BLaER1 treated with 17β-estradiol and CSF1 and Interleukin-3, amounts not matched to agents 10 nM and 100 nM (cell line): ENCODE measurements around the gene WDR41.

ENCODE experiments used
- H3K27ac ChIP-seq, 11 experiments: shearing (Covaris generic); formaldehyde crosslinking; 2 replicates each; pipeline ENCODE4 v1.8.1; 2022
- H3K27me3 ChIP-seq, 11 experiments: shearing (Covaris generic); formaldehyde crosslinking; 2 replicates each; pipeline ENCODE4 v1.8.1; 2022
- H3K36me3 ChIP-seq, 11 experiments: shearing (Covaris generic); formaldehyde crosslinking; 2 replicates each; pipeline ENCODE4 v1.8.1; 2022
- H3K4me1 ChIP-seq, 10 experiments: shearing (Covaris generic); formaldehyde crosslinking; 2 replicates each; pipeline ENCODE4 v1.8.1; 2022
- H3K4me2 ChIP-seq, 11 experiments: shearing (Covaris generic); formaldehyde crosslinking; 2 replicates each; pipeline ENCODE4 v1.8.1; 2022
- H3K4me3 ChIP-seq, 10 experiments: shearing (Covaris generic); formaldehyde crosslinking; 2 replicates each; pipeline ENCODE4 v1.8.1; 2022
- H3K9ac ChIP-seq, 11 experiments: shearing (Covaris generic); formaldehyde crosslinking; 2 replicates each; pipeline ENCODE4 v1.8.1; 2022
- H3K9me3 ChIP-seq, 11 experiments: shearing (Covaris generic); formaldehyde crosslinking; replicated peaks in 1 of 11; 2 replicates each; pipeline ENCODE4 v1.8.1; 2022
- H4K20me1 ChIP-seq, 11 experiments: shearing (Covaris generic); formaldehyde crosslinking; 2 replicates each; pipeline ENCODE4 v1.8.1; 2022
- Cebpa-rat ChIP-seq, 11 experiments: shearing (Covaris generic); IDR thresholded peaks; 2 replicates each; pipeline ENCODE4 v1.8.1; 2022

The WDR41 gene

GRCh38 chr5:77454123-77454522 lies 38.0 kb downstream of the WDR41 start:
- TF ChIP-seq Cebpa-rat (IDR thresholded peaks at IDR 0.05), result no peak
- Histone ChIP-seq H3K27me3 (no peaks in the 10 kb centered on the region), H3K9me3 (no peaks in the 10 kb centered on the region), H3K27ac (no peak overlapping the region), H4K20me1 (no peaks in the 10 kb centered on the region), H3K9ac (no peak overlapping the region), H3K4me1 (peaks cover 0 to 14% (median 2%) of the 10 kb centered on the region in 10 experiments; a peak in 9 of 20 replicates), H3K4me2 (no peak overlapping the region), H3K36me3 (peaks cover 16 to 76% (median 30%) of the 10 kb centered on the region in 11 experiments; a peak in 19 of 22 replicates), H3K4me3 (no peak overlapping the region)

GRCh38 chr5:77452351-77452750 lies 39.8 kb downstream of the WDR41 start:
- peaks cover 33 to 76% (median 47%) of the 10 kb centered on the region in 11 experiments for H3K36me3 ChIP-seq

GRCh38 chr5:77449981-77450380 lies 42.1 kb downstream of the WDR41 start:
- Histone ChIP-seq H3K27ac (peak overlapping the region in 2 of 11 experiments; percentile 33 to 57; a peak in 4 of 22 replicates), H3K4me3 (no peak overlapping the region), H3K9me3 (peaks cover 8 to 23% (median 15%) of the 10 kb centered on the region in 11 experiments; a peak in 21 of 22 replicates), H3K27me3 (no peaks in the 10 kb centered on the region), H3K4me1 (peaks cover 0 to 20% (median 2%) of the 10 kb centered on the region in 10 experiments; a peak in 9 of 20 replicates), H3K4me2 (peak overlapping the region in 3 of 11 experiments; percentile 30 to 55 (median 54); a peak in 5 of 22 replicates), H3K36me3 (peaks cover 42 to 79% (median 57%) of the 10 kb centered on the region in 11 experiments), H3K9ac (no peak overlapping the region), H4K20me1 (no peaks in the 10 kb centered on the region)
- TF ChIP-seq Cebpa-rat (IDR thresholded peaks at IDR 0.05), result no peak

More at GRCh38 chr5:77452351-77452750, 39.8 kb downstream of the WDR41 start:
- no peak overlapping the region for H3K9ac ChIP-seq
- H3K9me3 ChIP-seq, result peaks cover under 1 to 12% (median 9%) of the 10 kb centered on the region in 11 experiments; a peak in 20 of 22 replicates
- TF ChIP-seq Cebpa-rat (IDR thresholded peaks at IDR 0.05), result no peak
- no peaks in the 10 kb centered on the region for H4K20me1 ChIP-seq
- peaks cover 0 to 20% (median 2%) of the 10 kb centered on the region in 10 experiments; a peak in 9 of 20 replicates for H3K4me1 ChIP-seq
- H3K4me2 ChIP-seq, result no peak overlapping the region
- H3K27me3 ChIP-seq, result no peaks in the 10 kb centered on the region
- no peak overlapping the region for H3K4me3 ChIP-seq
- no peak overlapping the region for H3K27ac ChIP-seq

- no peak for TF ChIP-seq Cebpa-rat (IDR thresholded peaks at IDR 0.05)
- Histone ChIP-seq H3K27me3 (no peaks in the 10 kb centered on the region), H3K4me1 (peaks cover 0 to 20% (median 2%) of the 10 kb centered on the region in 10 experiments; a peak in 9 of 20 replicates), H3K9ac (peak overlapping the region in 1 of 11 experiments; percentile 41; a peak in 1 of 22 replicates), H3K4me3 (no peak overlapping the region), H3K4me2 (peak overlapping the region in 3 of 11 experiments; percentile 30 to 55 (median 54); a peak in 6 of 22 replicates), H3K27ac (peak overlapping the region in 2 of 11 experiments; percentile 33 to 57; a peak in 4 of 22 replicates), H4K20me1 (no peaks in the 10 kb centered on the region), H3K36me3 (peaks cover 41 to 79% (median 57%) of the 10 kb centered on the region in 11 experiments), H3K9me3 (peaks cover 8 to 23% (median 15%) of the 10 kb centered on the region in 11 experiments; a peak in 21 of 22 replicates)
Measured at GRCh38 chr5:77449277-77449676, 42.8 kb downstream of the WDR41 start.

- H3K4me3 ChIP-seq, result no peak overlapping the region
- peak overlapping the region in 3 of 11 experiments; percentile 30 to 55 (median 54); a peak in 6 of 22 replicates for H3K4me2 ChIP-seq
- H3K27me3 ChIP-seq, result no peaks in the 10 kb centered on the region
- peak overlapping the region in 1 of 11 experiments; percentile 33; a peak in 1 of 22 replicates for H3K27ac ChIP-seq
- no peak overlapping the region for H3K9ac ChIP-seq
- peaks cover 0 to 20% (median 2%) of the 10 kb centered on the region in 10 experiments; a peak in 9 of 20 replicates for H3K4me1 ChIP-seq
- H4K20me1 ChIP-seq, result no peaks in the 10 kb centered on the region
- H3K9me3 ChIP-seq, result peaks cover 8 to 23% (median 15%) of the 10 kb centered on the region in 11 experiments; a peak in 21 of 22 replicates
- peaks cover 41 to 79% (median 58%) of the 10 kb centered on the region in 11 experiments for H3K36me3 ChIP-seq
- no peak for TF ChIP-seq Cebpa-rat (IDR thresholded peaks at IDR 0.05)
Measured at GRCh38 chr5:77448831-77449230, 43.3 kb downstream of the WDR41 start.

GRCh38 chr5:77444356-77444755 lies 47.8 kb downstream of the WDR41 start:
- no peak overlapping the region for H3K4me2 ChIP-seq
- no peak overlapping the region for H3K4me3 ChIP-seq
- peaks cover 8 to 23% (median 15%) of the 10 kb centered on the region in 11 experiments; a peak in 21 of 22 replicates for H3K9me3 ChIP-seq
- no peaks in the 10 kb centered on the region for H3K27me3 ChIP-seq
- no peak for TF ChIP-seq Cebpa-rat (IDR thresholded peaks at IDR 0.05)
- no peak overlapping the region for H3K9ac ChIP-seq
- no peaks in the 10 kb centered on the region; a peak in 2 of 22 replicates for H4K20me1 ChIP-seq
- no peak overlapping the region for H3K27ac ChIP-seq
- peaks cover 0 to 9% (median under 1%) of the 10 kb centered on the region in 10 experiments; a peak in 9 of 20 replicates for H3K4me1 ChIP-seq
- peaks cover 45 to 85% (median 61%) of the 10 kb centered on the region in 11 experiments for H3K36me3 ChIP-seq

- no peak overlapping the region for H3K4me3 ChIP-seq
- peaks cover 0 to 2% (median 0%) of the 10 kb centered on the region in 10 experiments; a peak in 4 of 20 replicates for H3K4me1 ChIP-seq
- H4K20me1 ChIP-seq, result no peaks in the 10 kb centered on the region; a peak in 2 of 22 replicates
- H3K27me3 ChIP-seq, result no peaks in the 10 kb centered on the region
- H3K9me3 ChIP-seq, result peaks cover 8 to 23% (median 15%) of the 10 kb centered on the region in 11 experiments; a peak in 21 of 22 replicates
- no peak overlapping the region for H3K27ac ChIP-seq
- H3K9ac ChIP-seq, result no peak overlapping the region
- no peak overlapping the region for H3K4me2 ChIP-seq
- TF ChIP-seq Cebpa-rat (IDR thresholded peaks at IDR 0.05), result no peak
- peaks cover 42 to 90% (median 54%) of the 10 kb centered on the region in 11 experiments for H3K36me3 ChIP-seq
Measured at GRCh38 chr5:77443670-77444069, 48.4 kb downstream of the WDR41 start.

- no peak for TF ChIP-seq Cebpa-rat (IDR thresholded peaks at IDR 0.05)
- H4K20me1 ChIP-seq, result no peaks in the 10 kb centered on the region; a peak in 2 of 22 replicates
- peaks cover 26 to 90% (median 53%) of the 10 kb centered on the region in 11 experiments; a peak in 21 of 22 replicates for H3K36me3 ChIP-seq
- no peak overlapping the region for H3K4me3 ChIP-seq
- no peak overlapping the region for H3K9ac ChIP-seq
- no peaks in the 10 kb centered on the region for H3K27me3 ChIP-seq
- no peaks in the 10 kb centered on the region for H3K9me3 ChIP-seq
- H3K4me2 ChIP-seq, result no peak overlapping the region
- H3K27ac ChIP-seq, result no peak overlapping the region
- H3K4me1 ChIP-seq, result no peaks in the 10 kb centered on the region
Measured at GRCh38 chr5:77438071-77438470, 54.0 kb downstream of the WDR41 start.

- no peaks in the 10 kb centered on the region for H3K27me3 ChIP-seq
- H3K9me3 ChIP-seq, result no peaks in the 10 kb centered on the region
- H3K27ac ChIP-seq, result no peak overlapping the region
- H3K36me3 ChIP-seq, result peaks cover 35 to 94% (median 57%) of the 10 kb centered on the region in 11 experiments
- H3K4me2 ChIP-seq, result no peak overlapping the region
- H4K20me1 ChIP-seq, result no peaks in the 10 kb centered on the region; a peak in 2 of 22 replicates
- no peak overlapping the region for H3K4me3 ChIP-seq
- no peak overlapping the region for H3K9ac ChIP-seq
- no peaks in the 10 kb centered on the region for H3K4me1 ChIP-seq
- TF ChIP-seq Cebpa-rat (IDR thresholded peaks at IDR 0.05), result no peak
Measured at GRCh38 chr5:77437194-77437593, 54.9 kb downstream of the WDR41 start.
